HG02623 (cell line): ENCODE data around the gene CD244.
"Not testable (repeated sequence)": the region's sequence is repeated elsewhere in the genome, so short reads cannot be mapped to it uniquely, and the experiment has no call there.

Experiments
- ATAC-seq: cut with Tn5 transposase; IDR thresholded peaks from one replicate; pipeline ENCODE4 v1.9.1; 2021; ENCODE audit warnings: moderate library complexity; ENCODE audit not compliant: unreplicated experiment

Gene CD244

DNA sequence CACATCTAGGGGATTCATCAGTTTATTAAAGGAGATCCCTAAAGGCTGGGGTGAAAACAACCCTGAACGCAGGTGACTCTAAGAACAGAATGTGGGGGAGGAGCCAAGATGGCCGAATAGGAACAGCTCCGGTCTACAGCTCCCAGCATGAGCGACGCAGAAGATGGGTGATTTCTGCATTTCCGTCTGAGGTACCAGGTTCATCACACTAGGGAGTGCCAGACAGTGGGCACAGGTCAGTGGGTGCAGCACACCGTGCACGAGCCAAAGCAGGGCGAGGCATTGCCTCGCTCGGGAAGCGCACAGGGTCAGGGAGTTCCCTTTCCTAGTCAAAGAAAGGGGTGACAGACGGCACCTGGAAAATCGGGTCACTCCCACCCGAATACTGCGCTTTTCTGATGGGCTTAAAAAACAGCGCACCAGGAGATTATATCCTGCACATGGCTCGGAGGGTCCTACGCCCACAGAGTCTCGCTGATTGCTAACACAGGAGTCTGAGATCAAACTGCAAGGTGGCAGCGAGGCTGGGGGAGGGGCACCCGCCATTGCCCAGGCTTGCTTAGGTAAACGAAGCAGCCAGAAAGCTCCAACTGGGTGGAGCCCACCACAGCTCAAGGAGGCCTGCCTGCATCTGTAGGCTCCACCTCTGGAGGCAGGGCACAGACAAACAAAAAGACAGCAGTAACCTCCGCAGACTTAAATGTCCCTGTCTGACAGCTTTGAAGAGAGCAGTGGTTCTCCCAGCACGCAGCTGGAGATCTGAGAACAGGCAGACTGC, 79.5 kb downstream of the CD244 start:
- not testable (repeated sequence) for ATAC-seq

DNA sequence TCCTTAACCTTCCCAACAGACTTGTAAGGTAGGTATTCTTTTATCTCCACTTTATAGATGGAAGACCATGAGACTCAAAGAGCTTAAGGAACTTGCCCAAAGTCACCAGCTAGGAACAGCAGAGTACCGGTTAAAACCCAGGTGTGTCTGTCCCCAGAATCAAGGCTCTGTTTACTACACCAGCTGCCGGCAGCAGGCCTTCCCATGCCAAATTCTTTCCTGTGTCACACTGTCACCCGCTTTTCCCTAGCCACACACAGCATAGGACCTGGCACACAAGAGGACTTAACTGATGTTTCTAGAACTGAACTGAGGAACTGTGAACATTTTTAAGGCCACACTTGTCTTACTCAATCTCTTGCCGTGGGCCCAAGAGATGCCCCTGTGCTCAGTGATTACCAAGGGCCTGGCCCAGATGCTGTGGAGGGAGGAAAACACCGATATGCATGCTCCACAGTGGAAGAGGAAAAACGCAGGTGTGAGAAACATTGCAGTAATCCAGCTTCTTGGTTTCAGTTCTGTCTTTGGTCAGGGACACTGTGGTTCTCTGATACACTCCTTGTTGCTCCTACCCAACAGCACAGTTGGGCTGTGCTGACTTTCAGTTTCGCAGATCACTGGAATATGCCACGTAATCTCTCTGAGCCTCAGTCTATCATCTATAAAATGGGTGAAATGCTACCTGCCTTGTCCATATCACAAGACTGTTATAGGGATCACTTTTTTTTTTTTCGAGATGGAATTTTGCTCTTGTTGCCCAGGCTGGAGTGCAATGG, 80.6 kb downstream of the CD244 start:
- ATAC-seq, result peak; percentile 77

DNA sequence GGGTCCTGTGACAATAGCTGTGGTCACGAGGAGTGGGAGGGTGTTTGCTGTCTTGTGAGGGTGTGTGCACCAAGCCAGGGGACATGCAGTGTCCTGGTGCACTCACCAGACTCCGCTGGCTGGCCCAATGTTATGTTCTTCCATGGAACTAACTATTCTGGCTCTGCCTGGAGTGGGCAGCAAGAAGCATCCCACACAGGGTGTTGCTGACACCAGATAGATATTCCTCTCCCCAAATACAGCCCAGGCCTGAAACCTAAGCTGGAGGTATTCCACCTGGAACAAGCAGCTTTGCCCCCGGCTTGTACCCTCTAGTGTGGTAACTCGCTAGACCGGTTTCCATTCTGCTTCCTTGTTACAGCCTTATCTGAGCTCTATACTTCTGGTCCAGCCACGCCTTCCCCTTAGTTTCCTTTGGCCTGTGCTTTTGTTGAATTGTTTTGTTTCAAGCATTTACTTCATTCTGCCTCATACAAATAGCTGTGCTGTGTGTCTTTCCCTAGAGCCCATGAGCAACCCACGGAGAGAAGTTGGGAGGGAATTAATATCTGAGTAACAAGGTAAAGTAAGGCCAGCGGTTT, 81.4 kb downstream of the CD244 start:
- ATAC-seq, result no peak

DNA sequence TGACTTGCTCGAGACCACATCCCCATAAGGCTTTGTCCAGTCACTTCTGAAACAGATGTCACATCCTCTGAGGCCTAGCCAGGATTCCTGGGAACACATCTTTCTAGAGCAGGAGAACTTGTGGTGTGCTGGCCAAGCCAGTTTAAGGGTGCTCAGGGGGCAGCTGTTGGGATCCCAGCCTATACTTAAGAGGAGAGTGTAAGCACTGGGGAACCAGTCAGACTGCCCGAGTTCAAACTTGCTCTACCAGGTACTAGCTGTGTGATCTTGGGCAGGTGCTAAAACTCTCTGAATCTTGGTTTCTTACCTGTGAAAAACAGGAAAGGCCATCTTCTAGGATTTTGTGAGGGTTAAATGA, 82.3 kb downstream of the CD244 start:
- no peak for ATAC-seq
